DND-41 (cell line): Measurements from ENCODE around the gene ANKS1B.

Experiments
- CTCF ChIP-seq: IDR thresholded peaks from 2 replicates; pipeline ENCODE4 v1.5.1; 2012; ENCODE audit warnings: borderline replicate concordance, low read length, moderate library complexity, mild to moderate bottlenecking; ENCODE audit not compliant: poor library complexity, severe bottlenecking; ENCODE audit errors: extremely low read depth
- EZH2 ChIP-seq: IDR thresholded peaks from 3 replicates; pipeline ENCODE4 v1.6.1; 2012; ENCODE audit warnings: borderline replicate concordance, low read depth, mild to moderate bottlenecking, moderate library complexity, low read length, inconsistent platforms; ENCODE audit not compliant: severe bottlenecking

GRCh38 chr12:98686603-98687002, 1298.1 kb downstream of the ANKS1B start:
- no peak for TF ChIP-seq CTCF
- no peak for TF ChIP-seq EZH2
